Frontal cortex (tissue), 4 donors: ENCODE measurements around the gene BBOX1. TPM values are rescaled to one million over a fixed set of nuclear protein-coding genes. Genes with fewer than 3 reads are reported as not detected.
"Not testable (repeated sequence)": the region's sequence is repeated elsewhere in the genome, so short reads cannot be mapped to it uniquely, and the experiment has no call there.

Experiments
- DNase-seq, 2 donors: peaks; one replicate each; pipeline ENCODE4 v3.0.0; 2012; ENCODE audit warnings: low spot score in 2 of 2
- FAIRE-seq: peaks from 2 replicates; lab custom pipeline; 2012; peaks lifted over from hg19 to GRCh38; lab: Jason Lieb, UNC
- total RNA-seq: library from RNA; depleted of rRNA; stranded (reverse); fragments of >200 nt; gene quantifications from one replicate; pipeline ENCODE4 v1.2.3, GENCODE V29; 2014
- donor health status: control.
- donor health status: control.
- donor health status: control.

Gene BBOX1
- total RNA-seq, 1 donor from 2014 or later: 2.4 TPM

DNA sequence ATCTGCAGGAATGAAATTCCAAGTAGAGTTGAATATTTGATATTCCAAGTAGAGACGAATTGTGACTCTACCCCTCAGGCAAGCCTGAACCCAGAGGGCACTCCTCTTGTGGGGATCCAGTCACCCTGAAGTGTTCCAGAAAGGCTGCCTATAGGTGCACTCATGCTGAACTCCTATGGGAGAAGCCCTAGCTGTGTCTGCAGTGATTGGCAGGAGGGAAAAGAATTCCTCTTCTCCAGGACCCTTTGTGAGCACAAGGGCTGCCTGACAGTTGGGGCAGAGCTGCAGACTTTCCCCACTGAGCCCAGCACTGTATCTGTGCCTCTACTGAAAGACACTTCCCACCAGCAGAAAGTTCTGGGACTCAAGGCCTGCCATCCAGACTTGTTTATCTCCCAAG, 35.0 kb downstream of the BBOX1 start:
- FAIRE-seq: no peak

DNA sequence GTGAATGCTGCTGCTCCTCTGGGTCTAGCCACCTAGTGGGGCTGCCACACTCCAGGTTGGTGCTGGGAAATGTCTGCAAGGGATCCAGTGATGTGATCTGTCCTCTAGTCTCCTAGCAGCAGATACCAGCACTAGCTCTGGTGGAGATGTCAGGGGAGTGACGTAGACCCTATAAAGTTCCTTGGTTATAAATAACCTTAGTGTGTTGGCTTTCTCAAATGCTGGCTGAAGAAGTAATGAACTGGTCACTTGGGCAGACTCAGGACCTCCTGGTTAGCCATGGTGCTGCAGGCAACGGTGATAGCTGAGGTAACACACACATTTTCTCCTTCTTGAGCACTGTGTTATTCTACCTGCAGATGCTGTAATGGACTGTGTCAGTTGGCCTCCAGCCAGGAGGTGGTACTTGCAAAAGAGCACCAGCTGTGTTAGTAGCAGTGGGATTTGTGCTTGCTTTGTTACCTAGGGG, 35.5 kb downstream of the BBOX1 start:
- no peak for FAIRE-seq
- no peak for DNase-seq

More for the DNA sequence above, 35.0 kb downstream of the BBOX1 start:
- DNase-seq: no peak

DNA sequence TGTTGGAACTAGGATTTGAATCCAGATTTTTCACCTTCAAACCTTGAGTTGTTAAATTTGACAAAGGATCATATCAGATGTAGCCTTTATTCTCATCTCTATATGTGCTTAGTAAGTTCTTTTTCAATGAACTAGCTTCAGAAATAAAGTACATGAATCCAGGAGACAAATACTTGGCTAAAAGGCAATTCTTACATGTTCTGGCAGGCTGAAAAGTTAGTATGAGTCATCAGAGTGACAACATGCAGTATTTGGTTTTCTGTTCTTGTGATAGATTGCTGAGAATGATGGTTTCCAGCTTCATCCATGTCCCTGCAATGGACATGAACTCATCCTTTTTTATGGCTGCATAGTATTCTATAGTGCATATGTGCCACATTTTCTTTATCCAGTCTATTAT, 40.4 kb downstream of the BBOX1 start:
- FAIRE-seq: no peak
- no peak for DNase-seq

DNA sequence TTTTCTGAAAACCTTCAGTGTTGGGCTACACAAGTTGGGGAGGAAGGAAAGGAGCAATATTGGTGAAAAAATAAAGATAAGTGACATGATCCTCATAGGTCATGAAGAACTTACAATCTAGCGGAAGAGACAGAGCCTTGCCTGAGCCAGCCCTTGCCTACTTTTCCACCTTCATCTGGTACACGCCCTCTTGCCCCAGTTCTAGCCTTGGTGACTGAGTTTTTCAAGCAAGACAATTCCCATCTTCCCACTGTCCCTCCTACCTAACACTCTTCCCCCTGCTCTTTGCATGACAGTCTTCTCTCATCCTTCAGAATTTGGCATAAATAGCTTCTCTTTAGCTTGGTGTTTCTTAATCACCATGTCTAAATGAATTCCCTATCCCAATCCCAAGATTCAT, 42.6 kb downstream of the BBOX1 start:
- DNase-seq (no peak), FAIRE-seq (no peak)

DNA sequence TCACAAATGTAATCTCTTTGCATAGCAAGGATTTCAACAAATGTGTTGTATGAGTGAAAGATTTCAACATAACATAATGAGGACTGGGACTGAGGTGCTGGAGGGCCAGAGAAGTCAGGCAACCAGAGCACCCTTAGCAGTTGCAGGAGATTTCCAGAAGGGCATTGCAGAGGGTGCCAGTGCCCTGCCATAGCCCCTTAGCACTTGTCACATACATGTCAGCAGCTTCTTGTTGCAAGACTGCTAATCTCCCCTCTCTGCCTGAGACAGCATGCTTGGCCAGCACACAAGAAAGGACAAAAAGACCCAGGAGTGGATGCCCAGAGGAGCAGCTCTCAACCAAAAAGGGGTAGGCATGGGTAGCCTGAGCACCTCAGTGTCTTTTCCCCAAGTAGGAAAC, 43.2 kb downstream of the BBOX1 start:
- FAIRE-seq: no peak
- DNase-seq: no peak

DNA sequence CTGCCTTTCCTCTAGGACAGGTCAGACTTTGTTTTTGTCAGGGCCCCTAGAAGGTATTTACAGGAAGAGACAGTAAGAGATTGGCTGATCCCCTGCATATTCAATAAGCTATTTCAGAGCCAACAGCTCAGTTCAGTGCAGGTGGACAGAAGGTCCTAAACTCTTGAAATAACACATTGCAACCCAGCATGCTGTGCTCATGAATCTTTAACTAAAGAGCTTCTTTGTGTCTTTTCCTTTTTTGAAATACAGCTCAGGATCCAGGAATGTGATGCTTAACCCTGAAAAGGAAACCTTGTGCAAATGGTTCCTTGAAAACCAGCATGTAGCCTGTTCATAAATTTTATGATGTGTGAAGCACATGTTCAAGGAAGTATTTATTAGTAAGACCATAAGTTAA, 43.9 kb downstream of the BBOX1 start:
- no peak for FAIRE-seq
- DNase-seq: no peak

DNA sequence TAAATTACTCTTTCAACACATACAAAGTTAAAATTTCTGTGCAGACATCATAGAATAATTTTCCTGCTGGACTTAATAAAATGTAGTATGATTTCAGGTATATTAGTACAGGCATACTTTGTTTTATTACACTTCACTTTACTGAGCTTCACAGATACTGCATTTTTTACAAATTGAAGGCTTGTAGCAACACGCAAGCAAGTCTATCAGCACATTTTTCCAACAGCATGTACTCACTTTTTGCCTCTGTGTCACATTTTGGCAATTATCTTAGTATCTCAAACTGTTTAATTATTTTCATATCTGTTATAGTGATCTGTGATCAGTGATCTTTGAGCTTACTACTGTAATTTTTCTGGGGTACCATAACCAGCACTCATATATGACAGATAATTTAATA, 44.5 kb downstream of the BBOX1 start:
- FAIRE-seq: no peak

DNA sequence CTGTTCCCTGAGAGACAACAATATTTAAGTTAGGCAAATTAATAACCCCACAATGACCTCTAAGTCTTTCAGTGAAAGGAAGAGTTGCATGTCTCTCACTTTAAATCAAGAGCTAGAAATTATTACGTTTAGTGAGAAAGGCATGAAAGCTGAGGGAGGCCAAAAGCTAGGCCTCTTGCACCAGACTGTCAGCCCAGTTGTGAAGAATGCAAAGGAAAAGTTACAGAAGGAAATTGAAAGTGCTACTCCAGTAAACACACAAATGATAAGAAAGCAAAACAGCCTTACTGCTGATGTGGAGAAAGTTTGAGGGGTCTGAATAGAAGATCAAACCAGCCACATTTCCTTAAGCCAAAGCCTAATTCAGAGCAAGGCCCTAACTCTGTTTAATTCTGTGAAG, 45.0 kb downstream of the BBOX1 start:
- FAIRE-seq (no peak), DNase-seq (no peak)

More for the DNA sequence above, 44.5 kb downstream of the BBOX1 start:
- DNase-seq: no peak

DNA sequence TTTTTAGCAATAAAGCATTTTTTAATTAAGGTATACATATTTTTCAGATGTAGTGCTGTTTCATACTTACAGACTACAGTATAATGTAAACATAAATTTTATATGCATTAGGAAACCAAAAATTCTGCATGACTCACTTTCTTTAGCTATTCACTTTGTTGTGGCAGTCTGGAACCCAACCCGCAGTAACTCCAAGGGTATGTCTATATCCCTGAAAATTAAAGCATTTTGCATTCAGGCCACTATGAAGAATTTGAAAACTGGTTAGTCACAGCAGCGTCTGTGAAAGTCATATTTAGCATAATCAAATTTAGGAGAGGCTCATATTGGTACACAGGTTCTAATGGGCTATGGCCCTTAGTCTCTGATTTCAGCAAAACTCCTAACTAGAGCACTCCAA, 46.8 kb downstream of the BBOX1 start:
- DNase-seq (no peak), FAIRE-seq (no peak)

DNA sequence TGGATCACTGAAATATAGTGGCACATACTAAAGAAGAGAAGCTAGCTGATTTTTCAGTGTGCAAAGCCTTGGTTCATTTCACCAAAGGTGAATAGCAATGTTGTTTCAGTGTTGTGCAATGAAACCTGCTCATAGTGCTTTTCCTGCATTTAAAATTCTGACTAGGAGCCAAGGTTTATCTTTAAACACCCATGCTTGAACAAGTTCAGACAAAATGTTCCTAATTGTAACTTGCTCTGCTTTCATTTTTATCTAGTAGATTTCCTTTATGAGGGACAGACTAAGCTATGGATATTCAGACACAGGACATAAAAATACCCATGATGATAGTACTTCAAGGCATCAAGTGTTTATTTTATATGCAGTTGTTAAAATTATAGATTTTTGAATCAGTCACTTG, 47.7 kb downstream of the BBOX1 start:
- DNase-seq (no peak), FAIRE-seq (no peak)

DNA sequence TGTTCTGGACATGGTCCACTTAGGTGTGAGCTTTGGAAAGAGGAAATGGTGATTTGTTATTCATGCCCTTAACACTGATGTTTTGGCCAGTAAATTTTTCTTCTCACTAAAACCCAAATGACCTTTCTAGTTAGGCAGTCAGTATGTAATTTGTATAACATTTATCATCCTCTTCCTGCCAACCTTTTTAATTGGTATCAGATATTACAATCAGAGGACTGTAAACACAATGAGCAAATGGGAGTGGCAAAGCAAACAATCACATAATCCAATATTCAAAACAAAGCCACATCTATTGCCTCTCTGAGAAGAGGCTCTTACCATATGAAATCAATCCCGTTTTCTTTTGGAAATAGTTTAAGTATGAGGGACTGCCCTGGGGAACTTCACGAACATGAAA, 49.1 kb downstream of the BBOX1 start:
- DNase-seq: no peak
- FAIRE-seq: no peak

DNA sequence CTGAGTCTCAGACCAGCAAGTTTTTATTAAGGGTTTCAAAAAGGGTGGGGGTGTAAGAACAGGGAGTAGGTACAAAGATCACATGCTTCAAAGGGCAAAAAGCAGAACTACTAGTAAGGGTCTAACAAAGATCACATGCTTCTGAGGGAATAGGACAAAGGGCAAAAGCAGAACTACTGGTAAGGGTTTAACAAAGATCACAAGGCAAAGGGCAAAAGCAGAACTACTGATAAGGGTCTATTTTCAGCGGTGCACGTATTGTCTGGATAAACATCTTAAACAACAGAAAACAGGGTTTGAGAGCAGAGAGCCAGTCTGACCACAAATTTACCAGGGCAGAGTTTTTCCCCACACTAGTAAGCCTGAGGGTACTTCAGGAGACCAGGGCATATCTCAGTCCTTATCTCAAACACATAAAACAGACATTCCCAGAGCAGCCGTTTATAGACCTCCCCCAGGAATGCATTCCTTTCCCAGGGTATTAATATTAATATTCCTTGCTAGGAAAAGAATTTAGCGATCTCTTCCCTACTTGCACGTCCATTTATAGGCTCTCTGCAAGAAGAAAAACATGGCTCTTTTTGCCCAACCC, 49.8 kb downstream of the BBOX1 start:
- DNase-seq, FAIRE-seq: not testable (repeated sequence)

DNA sequence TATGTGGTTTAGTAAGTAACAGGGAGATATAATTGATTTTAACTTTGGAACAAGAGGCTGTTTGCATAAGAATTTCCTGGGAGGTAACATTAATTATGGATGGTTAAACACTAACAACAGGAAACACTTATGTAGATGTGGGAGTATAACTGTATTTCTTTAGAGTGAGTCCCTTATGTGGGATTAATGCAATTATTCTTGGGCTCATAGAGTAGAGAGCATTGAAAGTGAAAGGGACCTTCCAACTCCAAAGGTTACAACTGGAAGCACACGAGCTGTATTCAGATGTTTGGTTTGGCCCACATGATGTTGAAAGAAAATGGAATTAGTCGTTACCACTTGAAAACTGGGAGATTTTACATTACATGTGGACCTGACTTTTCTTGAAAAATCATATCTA, 53.5 kb downstream of the BBOX1 start:
- FAIRE-seq: no peak

DNA sequence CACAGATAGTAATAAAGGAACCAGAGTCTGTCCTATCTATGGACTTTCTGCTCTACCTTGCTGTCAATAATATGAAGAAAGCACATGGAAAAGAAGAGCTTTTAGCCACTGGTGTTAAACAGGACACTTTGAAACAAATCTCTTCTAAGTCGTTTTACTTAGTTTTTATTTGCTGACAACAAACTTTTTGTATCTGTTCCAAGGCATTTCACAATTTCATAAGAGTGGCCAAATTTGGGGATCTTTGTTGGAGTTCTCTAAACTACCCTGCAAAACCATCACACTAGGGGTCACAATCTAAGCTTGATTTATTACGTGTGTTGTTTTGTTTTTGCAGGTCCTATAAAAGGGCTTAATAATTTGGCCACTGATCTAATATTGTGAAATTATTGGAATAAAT, 54.4 kb downstream of the BBOX1 start:
- no peak for FAIRE-seq
- DNase-seq: no peak

More for the DNA sequence above, 53.5 kb downstream of the BBOX1 start:
- DNase-seq: no peak

DNA sequence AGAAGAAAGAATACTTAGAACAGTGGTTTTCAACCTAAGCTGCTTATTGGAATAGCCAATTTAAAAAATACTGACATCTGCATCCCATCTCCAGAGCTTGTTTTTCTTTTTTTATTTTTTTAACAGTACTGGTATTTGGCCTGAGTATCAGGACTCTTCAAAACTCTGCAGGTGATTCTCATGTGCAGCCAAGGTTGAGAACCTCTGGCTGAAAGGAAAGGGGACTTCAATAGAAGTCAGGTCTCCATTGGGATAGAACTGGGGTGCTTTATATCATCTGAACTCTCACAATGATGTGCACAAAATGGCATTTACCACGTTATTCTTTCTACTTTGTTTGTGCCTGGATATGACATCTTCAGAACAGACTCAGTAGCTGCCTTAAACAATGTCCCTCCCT, 55.3 kb downstream of the BBOX1 start:
- DNase-seq (no peak), FAIRE-seq (no peak)

DNA sequence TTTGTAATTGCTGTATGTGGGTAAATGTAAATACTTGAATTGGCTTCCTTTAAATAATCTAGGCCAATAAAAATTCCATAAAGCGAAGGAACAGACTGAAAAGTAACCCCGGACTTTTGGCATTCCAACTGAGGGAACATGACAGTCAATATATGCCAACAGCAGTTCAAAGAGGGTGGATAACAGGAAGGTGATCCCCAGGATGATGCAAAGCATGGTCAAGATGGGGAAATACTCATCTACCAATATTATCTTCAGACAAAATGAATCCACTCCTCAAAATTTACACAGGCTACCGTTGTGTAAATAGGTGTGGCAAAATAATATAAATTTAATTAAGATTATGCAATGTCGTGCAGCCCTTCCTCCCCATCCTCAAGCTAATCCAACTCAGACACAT, 56.9 kb downstream of the BBOX1 start:
- FAIRE-seq (no peak), DNase-seq (no peak)

DNA sequence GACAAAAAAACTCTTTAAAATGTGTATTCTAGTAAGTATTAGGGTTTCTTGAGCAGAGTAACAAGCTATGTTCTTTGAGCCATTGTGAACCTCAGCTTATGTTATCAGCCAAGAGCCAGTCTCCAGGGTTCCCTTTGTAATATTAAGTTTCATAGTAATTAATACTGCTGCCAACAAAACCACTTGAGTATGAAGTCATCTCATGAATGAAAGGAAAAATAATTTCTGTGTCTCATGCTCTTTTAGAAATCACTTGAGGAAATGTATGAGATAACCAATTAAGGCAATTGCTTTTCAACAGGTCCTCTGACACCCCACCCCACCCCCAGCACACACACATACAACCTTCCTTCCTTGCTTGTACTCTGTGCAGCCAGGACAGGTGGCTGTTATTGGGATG, 59.9 kb downstream of the BBOX1 start:
- FAIRE-seq (no peak), DNase-seq (no peak)

DNA sequence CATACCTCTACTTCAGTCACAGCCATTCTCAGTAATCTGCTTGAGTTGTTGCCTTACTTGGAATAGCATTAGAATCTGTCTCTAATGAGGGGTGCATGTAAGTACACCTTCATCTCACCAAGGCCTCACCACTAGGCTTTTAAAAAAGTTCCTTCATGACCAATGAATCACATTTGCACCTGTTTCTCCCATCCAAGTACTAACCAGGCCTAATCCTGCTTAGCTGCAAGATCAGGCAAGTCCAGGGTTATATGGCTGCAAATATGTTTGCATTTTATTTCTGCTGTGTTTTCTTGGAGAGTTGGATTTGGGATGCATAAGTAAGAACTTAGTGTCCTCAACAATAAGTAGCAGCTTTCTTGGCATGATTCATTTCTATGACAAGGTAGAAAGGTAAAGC, 66.9 kb downstream of the BBOX1 start:
- no peak for DNase-seq
- no peak for FAIRE-seq

DNA sequence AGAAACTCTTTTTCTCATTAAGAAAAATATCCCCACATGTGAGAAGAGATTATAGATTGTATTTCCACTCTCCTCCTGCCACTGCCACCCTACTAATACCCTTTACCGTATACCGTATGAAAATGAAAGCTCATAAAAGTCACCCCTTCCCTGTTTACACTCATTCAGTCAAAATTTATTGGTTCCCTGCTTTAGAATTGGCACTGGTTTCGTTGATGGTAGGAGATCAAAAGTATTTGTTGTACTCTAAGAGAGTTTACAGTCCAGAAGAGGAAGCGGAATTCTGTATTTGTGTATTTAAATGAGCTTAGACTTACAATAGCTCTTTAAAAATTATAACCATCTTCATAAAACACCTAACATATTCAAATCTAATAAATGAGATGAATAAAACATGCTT, 68.2 kb downstream of the BBOX1 start:
- DNase-seq: no peak
- FAIRE-seq: no peak

DNA sequence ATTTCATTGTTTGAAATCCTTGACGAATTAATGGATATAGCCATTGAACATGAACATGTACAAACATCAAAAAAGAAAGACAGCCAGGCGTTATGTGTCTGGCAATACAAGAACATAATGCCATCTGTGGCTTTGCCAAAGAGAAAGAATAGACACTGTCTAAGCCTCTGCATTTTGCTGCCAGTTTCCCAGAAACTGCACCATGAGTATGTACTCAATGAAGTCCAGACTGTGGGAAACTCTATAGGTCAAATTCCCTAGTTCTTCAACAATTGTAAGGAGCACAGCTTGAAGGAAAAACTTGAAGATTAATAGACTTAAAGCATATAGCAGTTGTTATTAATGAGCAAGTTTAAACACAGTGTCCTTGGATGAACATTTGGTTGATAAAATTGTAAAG, 71.3 kb downstream of the BBOX1 start:
- no peak for FAIRE-seq
- no peak for DNase-seq

DNA sequence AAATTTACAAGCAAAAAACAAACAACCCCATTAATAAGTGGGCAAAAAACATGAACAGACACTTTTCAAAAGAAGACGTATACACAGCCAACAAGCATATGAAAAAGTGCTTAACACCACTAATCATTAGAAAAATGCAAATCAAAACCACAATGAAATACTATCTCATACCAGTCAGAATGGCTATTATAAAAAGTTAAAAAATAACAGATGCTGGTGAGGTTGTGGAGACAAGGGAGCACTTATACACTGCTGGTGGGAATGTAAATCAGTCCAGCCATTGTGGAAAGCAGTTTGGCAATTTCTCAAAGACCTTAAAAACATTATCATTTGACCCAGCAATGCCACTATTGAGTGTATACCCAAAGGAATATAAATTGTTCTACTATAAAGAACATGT, 72.3 kb downstream of the BBOX1 start:
- FAIRE-seq (no peak), DNase-seq (no peak)

DNA sequence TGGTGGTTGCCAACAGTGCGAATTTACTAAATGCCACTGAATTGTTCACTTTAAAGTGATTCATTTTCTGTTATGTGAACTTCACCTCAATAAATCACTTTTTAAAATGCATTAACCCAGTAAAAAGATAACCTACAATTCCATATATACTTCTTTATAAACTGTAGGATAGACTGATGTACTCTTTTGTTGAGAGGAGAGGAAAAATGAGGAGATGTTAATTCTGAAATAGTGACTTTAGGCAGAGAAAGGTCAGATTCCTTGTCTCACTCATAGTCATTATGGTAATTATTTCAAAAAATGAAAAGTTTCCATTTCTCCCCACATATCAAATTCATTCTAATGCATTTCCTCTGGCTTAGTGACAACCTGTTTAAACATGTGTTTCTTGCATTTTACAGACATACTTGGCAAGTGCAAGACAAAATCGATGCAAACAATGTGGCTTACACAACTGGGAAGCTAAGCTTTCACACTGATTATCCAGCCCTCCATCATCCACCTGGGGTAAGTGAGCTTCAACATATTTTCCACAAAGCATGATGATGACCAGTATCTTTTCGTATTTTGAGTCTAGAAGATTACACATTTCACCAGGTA, 74.5 kb downstream of the BBOX1 start:
- DNase-seq (no peak), FAIRE-seq (no peak)
